GM10266 (cell line): ENCODE results near the gene PCNT.

Experiments used
- DNase-seq: peaks from one replicate; pipeline ENCODE4 v3.0.0; 2012; ENCODE audit errors: extremely low spot score
- CTCF ChIP-seq: IDR thresholded peaks from 2 replicates; pipeline ENCODE4 v1.5.1; 2012; ENCODE audit warnings: mild to moderate bottlenecking, low read depth; ENCODE audit not compliant: control insufficient read depth, insufficient read depth; ENCODE audit errors: missing control alignments

The PCNT gene

DNA sequence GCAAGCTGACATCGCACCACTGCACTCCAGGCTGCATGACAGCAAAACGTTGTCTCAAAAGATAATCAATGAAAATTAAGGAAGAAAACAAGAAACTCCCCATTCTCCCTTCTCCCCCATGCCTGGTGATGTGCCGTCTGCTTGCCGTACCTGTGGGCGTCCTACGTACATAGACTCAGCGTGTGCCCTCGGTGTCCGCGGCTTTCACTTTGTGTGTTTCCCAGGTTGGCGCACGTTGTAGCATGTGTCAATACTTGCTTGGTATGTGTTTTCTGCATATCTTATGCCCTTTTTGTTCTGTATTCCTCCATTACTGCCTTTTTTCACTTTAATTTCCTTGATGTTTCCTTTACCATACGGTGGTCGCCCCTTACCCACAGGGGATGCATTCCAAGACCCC is 53.8 kb downstream of the PCNT start:
- no peak for TF ChIP-seq CTCF
- no peak for DNase-seq

DNA sequence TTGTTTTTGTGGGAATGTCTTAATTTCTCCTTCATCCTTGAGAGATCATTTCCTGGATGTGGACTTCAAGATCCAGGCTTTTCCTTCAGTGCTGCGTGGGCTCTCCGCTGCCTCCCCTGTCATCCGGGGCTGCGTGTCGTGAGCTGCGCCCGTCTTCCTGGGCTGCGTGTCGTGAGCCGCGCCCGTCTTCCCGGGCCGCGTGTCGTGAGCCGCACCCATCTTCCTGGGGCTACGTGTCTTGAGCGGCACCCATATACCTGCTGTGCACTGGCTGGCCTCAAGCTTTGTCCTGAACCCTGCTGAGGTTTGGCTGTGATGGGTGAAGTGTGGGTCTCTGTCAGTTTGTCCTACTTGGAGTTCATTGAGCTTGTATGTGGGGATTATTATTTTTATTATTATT is 55.1 kb downstream of the PCNT start:
- no peak for TF ChIP-seq CTCF
- no peak for DNase-seq

- TF ChIP-seq CTCF: no peak
- DNase-seq: no peak
Measured at GRCh38 chr21:46379691-46380090, 55.7 kb downstream of the PCNT start.

DNA sequence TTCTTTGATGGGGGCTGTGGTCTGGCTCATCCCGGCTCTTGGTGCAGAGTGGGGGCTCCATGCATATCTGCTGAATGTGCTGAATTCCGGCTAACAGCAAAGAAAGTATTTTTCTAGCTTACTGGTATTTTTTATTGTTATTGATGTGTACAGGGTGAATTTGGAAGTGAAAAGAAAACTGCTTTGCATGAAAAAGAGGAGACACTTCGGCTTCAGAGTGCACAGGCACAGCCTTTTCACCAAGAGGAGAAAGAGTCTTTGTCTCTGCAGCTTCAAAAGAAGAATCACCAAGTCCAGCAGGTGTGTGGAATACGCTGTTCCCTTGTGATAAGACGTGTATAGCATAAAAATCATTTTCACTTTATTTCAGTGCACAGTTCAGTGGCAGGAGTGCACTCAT is 57.6 kb downstream of the PCNT start:
- no peak for TF ChIP-seq CTCF
- DNase-seq: no peak

DNA sequence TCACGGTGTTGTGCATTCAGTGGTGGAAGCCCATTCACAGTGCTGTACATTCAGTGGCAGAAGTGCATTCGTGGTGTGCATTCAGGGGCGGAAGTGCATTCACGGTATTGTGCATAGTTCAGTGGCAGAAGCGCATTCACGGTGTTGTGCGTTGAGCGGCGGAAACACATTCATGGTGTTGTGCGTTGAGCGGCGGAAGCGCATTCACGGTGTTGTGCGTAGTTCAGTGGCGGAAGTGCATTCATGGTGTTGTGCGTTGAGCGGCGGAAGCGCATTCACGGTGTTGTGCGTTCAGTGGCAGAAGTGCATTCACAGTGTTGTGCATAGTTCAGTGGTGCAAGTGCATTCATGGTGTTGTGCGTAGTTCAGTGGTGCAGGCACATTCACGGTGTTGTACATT is 60.6 kb downstream of the PCNT start:
- no peak for TF ChIP-seq CTCF
- no peak for DNase-seq

- DNase-seq: no peak
- TF ChIP-seq CTCF: no peak
Measured at GRCh38 chr21:46385846-46386733, 62.1 kb downstream of the PCNT start.

DNA sequence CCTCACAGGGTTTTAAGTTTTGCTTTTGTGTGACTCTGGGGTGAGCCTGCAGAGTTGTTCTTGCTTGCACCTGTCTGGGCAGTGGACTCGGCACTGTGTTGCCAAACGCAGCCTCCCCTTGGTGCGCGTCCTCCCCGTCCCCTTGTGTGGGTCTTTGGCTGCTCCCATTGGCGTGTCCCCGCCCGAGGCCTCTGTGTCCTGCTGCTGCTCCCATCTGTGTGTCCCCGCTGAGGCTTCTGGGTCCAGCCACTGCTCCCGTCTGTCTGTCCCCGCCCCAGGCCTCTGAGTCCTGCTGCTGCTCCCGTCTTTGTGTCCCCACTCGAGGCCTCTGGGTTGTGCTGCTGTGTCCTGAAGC is 62.8 kb downstream of the PCNT start:
- no peak for DNase-seq
- no peak for TF ChIP-seq CTCF
